Stimulated activated CD4-positive, alpha-beta T cell treated with anti-CD3 and anti-CD28 coated beads, TNF-alpha, amount 100 ng/mL, for 1 hour (primary cell): Measurements from ENCODE around the gene DGKG.

ENCODE experiments used
- DNase-seq, 3 donors: peaks; one replicate each; pipeline ENCODE4 v3.0.0-alpha.2; 2020; ENCODE audit warnings: low read depth in 3 of 3, low spot score in 1 of 3

The DGKG gene

DNA sequence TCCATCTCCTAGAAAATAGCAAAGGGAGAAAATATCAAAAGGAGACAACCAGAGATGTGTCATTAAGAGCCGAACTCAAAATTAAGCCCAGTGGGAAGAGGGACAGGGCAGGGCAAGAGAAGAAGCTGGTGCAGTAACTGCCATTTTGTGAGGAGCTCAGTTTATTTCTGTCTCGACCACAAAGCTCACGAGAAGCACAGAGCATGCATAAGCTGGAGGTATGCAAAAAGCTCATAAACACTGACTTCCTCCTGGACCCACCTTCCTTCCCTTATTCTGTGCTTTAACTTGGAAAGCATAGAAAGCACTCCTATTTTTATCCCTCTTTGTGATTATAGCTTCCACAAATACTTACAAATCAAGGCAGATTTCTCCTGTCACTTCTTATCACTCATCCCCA is 81.3 kb downstream of the DGKG start:
- DNase-seq = no peak

DNA sequence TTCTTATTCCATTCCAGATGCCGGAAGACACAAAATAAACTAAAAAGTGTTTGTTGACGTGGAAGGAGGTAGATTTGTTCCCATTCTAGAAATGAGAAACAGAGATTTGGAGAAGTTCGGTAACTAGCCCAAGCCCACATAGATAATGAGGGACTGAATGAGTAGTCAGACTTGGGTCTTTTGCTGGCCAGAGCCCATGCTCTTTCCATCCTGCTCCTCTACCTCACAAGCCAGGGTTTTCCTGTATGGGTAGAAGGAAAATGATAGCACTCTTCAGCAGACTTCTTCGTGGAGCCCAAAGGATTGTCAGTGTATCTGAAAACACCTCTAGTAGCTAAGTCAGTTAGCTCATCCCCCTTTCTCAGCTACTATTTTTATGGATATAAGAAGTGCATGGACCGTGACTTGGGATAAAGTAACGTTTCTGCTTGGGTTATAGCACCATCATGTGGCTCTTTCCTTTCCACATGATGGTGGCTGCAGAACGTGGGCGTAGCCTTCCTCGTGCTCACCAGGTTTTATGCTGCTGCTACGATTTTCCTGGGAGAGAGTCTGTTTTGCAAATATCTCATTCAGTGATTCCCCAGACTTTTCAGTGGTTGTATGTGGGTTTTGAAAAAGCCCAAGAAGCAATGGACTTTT is 84.6 kb downstream of the DGKG start:
- DNase-seq = no peak

DNA sequence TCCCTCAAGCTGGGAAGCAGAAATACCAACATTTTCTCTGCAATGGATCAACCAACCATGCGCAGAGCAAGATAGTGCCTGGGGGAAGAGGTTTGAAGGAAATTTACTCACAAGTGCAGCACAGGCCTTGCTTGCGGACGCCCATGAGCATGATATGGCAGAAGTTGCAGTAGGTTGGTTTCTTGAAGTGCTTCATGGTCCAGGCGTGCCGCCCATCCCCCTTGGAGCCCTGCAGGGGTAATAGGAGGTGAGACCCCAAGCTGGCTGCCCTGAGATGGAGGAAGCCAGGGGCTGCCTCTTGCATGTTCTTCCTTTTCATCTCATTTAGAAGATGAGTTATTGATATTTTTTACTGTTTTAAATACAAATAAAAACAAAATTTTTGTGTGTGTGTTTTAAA is 86.6 kb downstream of the DGKG start:
- no peak for DNase-seq

DNA sequence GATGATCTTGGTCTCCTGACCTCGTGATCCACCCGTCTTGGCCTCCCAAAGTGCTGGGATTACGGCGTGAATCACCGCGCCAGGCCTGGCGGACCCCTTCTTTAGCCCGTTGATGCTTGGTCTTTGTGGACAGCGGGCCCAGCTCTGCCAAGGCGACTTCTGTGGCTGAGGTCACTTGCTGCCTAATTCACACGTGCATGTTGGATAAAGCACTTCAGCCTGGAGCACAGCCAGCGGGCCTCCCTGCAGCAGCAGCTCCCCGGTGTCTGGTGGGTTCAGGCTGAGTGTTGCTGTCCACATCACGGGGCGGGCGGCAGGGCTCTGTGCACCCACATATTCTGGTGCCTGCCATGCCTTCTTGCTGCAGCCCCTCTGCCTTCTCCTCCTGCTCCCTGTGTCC is 88.4 kb downstream of the DGKG start:
- DNase-seq = no peak

DNA sequence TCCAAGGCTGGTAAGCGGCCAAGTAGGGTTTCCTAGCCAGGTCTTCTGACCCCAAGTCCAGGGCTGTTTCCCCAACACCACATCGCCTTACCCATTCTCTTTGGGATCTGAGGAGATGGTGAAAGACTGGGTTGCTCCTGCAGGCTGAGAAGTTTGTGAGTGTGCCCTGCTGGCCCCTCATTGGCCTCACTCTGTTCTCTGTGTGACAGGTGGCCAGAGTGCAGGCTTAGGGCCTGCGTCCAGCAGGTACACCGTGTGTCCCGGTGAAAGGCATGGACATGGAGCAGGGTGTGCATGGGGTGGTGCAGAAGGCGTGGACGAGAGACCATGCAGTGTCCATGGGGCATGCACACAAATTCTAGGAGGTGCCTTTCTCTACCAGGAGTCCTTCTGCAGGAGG is 91.3 kb downstream of the DGKG start:
- no peak for DNase-seq

DNA sequence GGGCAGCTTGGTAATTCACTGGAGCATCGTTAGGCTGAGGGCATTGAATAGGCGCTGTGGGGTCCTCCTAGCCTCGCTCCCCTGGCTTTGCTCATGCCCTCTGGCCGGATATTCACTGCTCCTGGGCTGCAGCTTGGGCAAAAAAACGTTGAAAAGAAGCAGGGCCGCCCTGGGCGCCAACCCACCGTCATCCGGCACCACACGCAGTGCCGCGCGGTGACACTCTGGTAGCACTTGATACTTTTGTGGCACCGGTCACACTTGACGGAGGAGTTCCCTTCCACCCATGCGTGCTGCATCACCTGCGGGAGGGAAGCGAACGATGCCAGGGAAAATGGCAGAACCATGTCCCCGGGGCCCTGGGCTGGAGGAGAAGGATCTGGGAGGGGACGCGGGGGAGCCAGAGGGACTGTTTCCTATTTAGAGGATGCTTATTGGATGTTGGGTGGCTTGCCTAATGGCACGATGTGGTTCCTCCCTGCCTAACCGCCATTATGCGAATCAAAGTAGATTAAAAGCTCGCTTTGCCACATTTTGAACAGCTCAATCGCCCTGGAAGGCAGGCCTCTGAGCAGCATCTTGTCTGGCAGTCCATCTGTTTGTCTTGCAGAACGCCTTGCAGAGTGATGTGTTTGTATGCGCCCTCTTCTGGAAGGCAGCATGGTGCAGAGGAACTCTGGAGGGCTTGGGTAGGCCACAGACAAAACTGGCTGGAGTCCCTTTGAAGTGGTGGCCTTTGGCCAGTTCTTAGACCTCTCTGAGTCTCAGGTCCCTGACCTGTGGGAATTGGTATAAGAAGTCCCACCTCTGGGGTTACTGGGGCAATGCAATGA is 93.2 kb downstream of the DGKG start:
- no peak for DNase-seq

DNA sequence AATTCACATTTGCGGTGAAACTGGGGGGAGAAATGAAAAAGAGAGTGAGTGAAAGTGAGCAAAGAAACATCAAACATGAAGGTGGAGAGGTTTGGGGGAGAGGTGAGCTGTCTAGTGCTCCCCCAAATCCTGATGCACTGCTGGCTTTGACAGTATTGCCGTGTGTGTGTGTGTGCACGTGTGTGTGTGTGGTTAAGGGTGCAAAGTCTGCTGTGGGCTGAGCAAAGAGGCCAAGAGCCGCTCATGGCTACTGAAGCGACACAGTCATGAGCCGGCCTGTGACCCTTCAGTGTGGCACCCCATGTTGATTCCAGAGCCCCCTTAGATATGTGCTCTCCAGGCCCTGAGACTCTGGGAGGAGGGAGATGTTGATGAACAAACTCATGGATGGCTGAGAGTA is 94.3 kb downstream of the DGKG start:
- DNase-seq = no peak

DNA sequence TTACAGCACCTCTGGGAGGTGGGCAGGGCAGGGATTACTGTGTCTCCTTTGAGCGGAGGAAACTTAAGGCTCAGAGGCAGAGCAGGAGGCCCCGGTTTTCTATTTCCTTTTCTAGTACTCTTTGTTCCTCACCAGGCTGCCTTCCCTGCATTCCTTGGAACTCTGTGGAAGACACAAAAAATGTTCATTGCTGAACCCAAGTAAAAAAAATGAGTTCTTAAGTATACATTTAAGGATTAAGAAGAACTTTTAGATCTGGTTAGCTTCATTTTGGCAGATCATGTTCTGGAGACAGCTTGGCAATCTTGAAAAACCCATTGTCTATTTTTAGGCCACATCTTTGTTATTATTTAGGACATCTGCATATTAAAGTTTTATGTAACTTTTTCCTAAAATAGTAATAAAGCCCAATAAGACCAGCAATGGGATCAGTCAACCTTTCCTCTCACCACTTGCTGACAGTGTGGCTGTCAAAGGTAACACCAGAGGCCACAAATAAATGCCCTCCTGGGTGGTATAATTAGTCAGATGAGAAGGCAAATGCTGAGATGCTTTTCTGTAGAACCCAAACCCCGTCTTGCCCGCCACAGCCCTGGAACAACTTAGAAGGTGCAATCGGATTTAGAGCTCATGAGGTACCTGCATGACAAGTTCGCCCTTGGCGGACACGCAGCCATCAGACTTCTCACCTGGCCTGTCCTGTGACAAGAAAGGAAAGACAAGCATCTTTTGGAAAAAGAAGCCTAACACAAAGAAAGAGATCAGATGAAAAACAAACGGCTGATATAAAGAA is 97.2 kb downstream of the DGKG start:
- no peak for DNase-seq

DNA sequence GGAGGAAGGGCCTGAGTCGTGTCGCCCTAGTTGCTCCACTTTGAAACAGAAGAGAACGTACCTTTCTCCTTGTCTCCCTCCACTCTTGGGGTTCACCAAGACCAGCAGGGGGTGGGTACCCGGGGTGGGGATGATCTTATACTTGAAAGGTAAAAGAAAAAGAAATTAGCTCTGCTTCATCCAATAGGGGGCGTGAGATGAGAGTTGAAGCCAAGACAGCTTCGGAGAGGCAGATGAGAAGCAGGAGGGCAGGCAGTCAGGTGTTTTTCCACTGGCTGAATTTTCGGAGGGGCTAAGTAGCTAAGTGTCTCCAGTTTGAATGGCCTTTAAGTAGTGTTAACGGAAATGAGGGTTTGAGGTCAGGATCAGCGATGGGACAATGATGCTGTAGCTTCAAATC is 100.4 kb downstream of the DGKG start:
- no peak for DNase-seq

DNA sequence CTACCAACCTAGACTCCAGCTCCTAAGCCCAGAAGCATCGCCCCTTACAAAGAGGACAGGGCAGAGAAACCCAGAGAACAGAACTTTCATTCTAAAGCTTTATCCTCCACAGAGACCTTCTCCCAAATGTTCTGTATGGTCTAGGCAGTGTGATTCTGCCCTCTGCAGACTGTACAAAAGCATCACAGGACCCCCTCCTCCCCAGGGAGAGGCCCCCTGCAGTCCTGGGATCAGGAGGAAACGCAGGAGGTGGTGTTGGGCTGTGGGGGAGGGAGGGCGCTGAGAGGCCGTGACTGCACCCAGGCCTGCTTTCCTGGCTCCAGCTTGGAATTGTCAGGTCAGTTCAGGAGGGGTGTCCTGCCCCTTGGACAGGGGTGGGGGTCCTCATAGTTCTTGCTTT is 101.3 kb downstream of the DGKG start:
- no peak for DNase-seq

DNA sequence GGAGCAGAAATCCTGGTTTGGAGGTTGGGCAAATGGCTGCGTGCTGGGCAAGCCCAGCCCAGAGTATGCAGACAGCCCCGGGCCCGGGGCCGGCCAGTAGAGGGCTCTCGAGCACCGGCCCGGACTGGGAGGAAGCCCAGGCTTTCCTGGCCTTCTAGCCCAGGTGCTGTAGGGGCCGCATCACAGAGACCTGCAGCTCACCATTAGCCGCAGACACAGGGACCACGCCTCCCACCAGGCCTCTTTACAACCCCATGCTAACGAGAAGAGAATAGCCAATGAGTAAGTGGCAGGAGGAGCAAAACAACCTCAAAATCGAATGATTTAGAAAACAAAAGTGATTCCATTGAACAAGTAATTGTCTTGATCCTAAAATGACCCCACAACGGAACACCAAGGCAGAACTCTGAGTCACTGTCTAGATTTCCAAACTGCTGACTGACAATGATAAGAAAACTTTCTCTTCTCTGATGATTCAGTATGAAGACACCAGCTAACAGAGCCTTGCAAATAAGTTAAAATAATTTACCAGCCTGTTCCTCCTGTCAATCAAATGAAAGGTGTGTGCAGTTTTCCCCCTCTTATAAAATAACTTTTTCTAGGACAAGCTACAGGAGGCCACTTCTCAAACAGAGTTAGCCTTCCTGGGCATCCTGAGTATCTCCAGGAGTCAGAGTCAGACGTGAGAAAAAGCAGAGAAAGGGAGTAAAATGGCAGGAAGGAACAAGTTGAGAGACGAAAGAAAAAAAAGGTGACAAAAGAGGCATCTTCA is 102.2 kb downstream of the DGKG start:
- DNase-seq = peak; percentile 4 to 45 (median 40)

DNA sequence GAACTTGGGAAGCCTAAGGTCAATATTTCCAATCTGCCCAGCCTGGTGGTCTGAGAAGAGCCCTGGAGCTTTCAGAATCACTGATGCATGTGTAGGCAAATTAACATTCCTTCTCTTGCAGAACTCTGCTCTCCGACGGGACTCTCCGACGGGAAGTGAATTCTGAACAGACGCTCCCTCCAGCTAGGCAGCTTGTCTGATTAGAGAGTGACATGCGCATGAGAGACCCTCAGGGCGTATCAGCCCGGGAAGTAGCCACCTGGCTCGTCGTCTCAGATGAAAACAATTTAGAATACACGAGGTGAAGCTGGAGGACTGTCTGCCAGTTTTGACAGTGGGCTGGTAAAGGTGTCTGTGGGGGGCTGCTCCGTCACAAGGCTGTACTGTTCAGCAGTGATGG is 103.1 kb downstream of the DGKG start:
- DNase-seq = no peak

DNA sequence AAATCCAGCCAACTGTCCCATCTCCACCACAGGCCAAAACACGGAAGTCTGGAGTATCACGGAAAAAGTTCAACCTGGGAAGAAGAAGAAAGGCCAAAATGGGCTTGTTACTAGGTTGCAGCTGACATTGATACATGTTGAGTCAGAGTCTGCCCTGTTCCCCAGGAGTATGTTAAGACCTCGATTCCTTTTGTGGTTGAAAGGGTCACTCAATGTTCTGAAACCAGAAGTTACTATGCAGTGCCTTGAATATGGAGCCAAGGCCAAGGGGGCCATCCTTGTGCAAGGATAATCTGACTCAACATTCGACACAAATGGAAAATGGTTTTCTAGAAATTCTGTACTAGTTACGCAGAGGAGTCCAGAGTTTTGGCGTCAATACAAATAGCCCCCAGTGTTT is 104.2 kb downstream of the DGKG start:
- no peak for DNase-seq

DNA sequence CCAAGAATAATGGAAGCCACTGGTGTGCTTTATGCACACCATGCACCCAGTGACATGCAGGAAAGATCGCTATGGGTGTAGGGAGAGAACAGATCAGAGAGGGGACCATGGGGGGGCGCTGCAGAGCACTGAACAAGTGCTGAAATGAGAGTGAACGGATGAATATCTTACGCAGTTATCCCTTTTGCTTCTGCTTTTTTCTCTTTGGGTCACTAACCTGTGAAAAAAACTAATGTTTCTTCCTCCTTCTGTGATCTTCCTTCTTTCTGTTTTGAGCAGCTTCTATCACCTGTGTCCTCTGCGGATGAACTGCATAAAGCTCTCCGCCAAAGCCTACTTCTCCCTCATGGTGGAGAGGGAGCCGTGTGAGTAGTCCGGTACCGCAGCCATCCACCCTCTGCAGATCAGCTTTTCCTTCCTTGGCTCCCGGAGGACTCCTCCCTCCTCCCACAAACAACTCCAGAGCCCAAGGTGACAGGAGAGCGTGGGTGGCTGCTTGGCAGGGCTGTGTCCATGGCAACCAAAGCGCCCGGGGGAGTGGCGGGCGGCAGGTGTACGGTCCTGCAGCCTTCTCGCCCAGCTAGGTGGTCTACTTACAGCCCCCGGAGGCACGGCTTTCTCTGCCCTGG is 106.2 kb downstream of the DGKG start:
- no peak for DNase-seq

DNA sequence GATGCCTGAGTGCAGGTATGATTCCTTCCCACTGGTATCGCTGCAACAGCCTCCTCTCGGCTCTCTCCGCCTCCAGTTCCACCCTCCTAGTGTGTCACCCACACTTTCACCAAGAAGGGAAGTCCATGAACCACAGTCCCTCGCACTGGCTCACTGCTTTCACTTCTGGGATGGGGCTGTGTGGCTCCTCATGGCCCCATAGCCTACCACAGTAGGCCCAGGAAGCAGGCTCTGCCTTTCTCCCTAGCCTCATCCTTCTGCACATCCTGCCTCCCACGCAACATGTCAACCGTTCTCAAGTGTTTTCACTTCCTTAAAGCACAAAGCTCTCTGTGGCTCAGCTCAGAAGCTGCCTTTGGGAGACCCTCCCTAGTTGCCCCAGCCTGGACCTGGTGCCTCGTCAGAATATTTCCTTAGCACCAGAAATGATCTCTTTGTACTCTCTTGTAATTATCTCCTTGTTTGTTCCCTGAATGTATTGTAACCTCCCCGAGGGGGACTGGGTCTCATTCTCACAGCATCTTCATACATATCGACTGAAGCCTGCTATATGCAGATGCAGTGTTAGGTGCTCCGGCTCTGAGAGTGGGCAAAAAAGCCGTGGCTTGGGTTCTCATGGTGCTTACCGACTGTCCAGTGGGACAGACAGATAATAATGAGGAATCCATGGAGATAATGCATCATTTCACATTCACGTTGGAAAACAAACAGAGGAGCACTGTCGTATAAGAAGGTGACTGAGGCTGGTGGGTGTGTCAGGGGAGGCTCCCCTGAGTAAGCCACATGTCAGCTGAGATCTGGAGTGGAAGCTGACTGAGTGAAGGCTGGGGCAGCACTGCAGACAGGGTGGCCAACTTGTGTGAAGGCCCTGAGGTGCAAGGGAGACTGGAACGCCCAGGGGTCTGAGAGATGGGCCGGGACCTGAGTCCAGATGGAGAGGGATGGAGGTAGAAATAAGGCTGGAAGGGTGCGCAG is 107.1 kb downstream of the DGKG start:
- no peak for DNase-seq

DNA sequence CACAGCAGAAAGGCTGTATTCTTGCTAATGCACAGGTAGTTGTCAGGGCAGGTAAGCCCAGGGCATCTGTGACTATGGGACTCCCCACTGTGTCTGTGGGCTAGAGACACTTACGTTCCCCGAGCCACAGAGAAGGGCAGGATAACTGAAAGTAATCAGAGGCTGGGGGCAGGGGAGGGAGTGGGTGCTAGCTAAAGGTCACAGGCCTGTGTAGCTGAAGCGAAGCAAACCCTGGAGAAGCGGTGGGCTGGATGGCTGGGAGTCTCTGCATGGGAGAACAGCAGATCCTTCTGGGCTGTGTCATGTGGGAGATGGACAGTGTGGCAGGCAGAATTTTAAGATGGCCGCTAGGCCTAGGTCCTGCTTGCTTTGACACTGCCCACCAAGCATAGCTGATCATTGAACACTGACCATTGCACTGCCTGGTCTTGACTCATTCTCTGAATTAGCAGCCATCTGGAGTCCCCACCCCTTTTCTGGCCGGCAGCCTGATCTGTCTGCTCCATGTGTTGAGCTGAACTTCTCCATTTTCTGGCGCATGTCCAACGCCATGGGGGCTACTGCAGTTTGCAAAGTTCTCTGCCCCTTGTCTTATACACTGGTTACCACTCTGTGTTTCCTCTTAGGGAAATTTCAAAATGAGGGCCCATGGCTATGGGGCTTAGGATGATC is 110.0 kb downstream of the DGKG start:
- DNase-seq = no peak

DNA sequence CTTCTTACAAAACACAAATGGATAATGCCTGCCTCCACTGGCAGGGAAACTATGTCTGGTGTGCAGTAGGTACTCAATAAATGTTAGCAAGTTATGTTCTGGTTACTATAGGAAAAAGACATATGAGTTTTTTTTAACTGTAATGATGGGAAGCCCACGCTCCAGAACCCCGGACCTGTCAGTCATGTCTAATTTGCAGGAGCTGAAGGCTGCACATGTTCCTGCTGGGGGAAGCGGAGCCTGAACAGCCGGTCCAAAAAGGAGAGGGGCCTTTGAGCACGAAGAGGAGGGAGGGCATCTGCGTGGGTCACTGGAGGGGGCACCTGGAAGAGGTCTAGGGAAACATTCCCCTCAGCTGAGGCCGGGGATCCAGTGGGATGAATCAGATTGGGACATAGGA is 113.2 kb downstream of the DGKG start:
- no peak for DNase-seq

DNA sequence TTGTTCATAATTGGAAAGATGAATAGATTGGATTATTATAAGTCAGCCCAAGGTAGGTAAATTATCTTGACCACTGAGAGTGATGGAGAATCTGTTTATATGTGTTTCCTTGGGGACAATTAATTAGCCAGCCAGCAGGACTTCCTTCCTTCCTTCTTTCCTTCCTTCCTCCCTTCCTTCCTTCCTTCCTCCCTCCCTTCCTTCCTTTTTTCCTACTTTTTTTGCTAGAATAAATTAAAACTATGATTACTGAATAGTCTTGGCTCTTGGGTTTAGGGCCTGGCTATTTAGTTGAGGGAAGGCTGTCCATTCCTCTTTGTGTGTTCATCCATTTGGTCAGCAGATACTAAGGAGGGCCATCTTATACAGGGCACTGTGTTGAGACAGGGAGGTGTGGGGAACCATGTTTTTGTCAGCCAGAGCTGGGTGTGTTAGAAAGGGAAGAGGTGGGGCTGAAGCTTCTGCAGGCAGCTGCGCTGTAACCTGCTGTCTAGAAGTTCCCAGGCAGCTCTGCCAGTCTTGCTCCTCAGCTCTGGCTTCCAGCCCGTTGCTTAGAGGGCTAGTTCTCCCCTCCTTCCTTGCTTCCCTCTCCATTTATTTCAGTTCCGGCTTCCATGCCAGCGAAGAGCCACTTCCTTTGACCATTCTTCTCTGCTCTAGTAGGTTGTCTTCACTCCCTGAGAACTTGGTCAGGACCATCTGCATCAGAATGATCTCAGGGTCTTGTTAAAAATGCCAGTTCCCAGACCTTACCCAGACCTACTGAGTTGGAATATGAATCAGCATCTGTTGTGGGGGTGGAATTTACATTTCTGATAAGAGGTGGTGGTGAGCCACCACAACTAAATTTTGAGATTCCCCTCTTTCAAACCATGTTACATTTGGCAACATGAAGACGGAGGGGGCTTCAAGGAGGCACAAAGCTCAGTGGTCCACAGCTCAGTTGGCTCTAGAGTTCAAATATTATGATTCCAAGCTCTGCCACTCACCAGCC is 113.9 kb downstream of the DGKG start:
- DNase-seq = no peak
